T-helper 22 cell (primary cell): ENCODE results near the gene CTU2.

ENCODE experiments used
- DNase-seq: peaks from one replicate; pipeline ENCODE4 v3.0.0-alpha.2; 2020; ENCODE audit warnings: low read depth

Gene CTU2

DNA sequence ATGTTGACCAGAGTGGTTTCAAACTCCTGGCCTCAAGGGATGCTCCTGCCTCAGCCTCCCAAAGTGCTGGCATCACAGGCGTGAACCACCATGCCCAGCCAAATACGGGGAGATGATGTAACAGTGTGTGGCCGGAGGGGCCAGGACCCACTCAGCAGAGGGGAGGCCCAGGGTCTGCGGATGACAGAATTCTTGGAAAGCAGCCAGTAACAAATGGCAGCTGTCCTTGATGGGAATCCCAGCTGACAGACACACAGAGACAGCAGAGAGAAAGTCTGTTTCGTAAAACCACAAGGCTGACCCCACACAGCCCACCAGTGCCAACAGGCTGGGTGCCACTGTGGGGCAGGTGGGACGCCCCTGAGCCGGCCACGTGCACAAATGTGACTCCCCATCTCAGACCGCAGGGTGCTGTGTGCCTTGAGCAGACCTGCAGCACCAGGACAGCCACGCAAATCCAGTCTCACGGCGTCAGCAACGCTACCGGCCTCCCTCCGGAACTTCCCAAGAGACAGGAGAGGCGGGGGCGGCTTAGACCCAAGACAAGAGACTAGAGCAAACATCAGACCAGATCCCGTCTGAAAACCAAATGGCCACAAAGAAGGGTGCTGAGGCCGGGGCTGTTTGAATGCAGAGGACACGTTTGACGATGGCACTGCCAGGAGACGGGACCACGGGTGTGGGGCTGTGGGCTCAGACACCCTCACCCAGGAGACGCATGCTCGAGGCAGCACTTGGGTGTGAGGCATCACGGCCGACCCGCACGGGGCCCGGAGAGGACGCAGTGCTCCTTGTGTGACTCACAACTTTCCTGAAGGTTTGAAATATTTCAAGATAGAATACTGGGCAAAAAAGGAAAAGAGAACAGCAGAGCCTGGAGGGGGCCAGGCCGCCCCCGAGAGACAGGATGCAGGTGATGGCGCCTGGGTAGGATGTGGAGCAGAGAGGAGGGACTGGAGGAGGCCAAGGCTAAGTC, 24.6 kb downstream of the CTU2 start:
- no peak for DNase-seq

DNA sequence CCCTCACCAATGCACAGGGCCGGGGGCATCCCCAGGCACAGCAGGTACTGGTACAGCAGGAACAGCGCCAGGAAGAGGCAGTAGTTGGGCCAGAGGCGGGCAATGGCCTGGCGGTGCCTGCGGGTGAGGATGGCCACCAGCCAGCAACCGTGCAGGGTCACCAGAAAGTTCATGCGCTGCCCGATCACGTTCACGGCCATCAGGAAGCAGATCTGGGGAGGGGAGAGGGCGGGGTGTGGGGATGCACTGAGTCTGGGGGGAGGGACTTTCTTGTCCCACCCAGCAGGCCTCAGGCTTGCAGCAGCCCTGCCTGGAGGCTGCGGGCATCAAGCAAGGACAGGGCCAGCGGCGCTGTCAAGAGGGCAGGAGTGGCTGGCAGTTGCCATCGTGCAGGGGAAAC, 25.4 kb downstream of the CTU2 start:
- no peak for DNase-seq

DNA sequence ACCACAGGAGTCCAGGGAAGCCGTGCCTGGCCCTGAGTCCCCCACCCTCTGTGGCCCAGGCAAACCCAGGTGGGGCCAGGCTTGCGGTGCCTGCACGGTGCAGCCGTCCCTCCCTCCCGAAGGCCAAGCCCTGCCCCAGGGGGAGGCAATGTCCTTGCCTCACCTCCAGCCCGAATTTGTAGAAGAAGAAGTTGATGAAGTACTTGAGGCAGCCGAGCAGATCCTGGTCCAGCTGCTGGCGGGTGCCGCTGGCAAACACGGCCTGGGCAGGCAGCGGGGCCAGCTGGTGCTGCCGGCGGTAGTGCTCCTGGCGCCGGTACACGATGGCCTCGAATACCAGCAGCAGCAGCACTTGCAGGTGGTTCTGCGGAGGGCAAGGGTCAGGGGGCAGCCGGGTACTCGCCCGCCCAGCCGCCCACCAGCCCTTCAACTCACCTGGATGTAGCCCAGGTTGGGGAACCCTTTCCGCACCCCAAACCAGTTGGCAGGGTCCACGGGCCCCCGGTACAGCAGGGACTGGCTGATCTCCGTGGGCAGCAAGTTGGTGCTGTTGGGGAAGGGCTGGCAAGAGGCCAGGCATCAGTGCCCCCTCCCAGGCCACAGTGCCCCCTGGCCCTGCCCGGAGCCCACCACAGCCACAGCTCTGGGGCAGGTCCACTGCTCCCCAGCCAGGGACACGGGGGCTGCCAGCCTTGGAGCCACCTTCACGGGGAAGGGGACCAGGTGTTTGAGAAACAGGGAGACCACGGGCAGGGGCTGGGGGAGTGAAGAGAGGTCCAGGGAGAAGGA, 26.1 kb downstream of the CTU2 start:
- no peak for DNase-seq

DNA sequence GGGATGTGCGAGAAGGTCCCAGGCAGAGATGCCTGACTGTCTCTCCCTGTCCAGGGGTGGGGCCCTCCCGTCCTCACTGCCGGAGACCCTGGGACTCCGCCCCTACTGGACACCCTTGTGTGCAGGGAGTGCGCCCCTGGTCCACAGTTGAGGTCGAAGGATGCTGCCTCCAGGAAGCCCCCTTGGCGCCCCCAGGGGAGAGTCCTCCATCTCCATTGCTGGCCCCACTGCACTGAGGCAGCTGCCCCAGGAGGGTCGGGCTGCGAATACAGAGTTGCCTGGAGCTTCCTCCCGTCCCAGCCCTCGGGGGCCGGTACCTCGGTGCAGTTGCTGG, 26.6 kb downstream of the CTU2 start:
- DNase-seq: no peak

DNA sequence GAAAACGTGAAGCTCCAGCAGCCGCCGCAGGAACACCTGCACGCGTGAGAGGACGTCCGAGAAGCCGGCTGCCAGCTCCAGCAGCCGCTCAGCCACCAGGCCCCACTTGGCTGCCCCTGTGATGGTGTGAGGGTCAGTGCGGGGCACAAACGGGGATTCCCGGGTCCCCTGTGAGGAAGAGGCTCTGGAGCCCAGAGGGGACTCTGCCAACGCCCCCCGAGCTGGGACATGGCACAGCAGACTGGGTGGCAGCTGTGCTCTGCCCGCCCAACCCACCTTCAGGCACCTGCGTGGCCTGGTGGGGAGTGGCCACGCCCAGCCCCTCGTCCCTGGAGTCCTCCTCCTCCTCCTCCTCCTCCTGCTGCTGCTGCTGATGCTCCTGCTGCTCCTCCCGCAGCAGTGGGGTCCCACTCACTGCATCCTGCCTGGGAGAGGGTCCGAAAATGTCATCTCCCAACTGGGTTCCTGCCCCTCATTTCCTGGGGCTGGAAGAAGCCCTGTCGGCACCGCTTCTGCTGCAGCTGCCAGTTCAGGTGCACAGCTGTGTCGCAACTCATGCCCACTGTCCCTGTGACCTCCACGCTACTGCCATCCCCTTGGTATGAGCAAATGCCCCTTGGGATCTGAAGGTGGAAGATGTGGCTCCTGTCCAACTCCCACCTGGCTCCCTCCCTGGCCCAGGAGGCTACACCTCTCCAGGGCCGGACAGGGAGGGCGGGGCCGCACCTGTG, 27.5 kb downstream of the CTU2 start:
- DNase-seq: no peak

DNA sequence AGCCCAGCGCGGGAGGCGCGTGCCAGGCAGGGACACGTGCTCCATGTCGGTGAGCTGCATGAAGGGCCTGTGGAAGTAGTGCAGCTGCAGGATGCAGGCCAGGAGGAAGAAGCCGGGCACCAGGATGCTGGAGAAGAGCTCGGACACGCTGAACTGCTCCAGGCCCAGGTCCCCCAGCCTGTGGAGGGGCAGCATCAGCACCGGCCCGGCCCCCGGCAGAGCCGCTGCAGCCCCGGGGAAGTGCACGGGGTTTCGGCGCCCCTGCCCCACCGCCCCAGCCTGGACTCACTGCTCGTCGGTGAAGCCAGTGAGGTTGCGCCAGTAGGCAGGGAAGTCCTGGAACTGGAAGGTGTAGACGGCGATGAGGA, 28.0 kb downstream of the CTU2 start:
- no peak for DNase-seq

DNA sequence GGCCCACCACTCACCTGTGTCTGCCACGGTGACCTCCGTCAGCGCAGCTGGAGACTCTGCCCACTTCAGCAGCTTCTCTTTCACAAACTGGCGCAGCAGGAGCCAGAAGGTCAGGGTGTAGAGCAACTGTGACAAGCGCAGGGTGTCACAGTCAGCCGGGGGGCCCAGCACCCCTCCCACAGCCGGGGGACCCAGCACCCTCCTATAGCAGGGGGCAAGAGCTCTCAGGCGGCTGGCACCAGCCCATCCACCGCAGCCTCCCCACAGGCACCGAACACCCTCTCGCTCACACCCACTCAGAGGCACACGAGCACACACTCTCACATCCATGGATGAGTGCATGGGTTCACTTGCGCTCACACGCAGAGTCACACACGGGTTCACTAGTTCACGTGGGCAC, 28.8 kb downstream of the CTU2 start:
- DNase-seq: no peak

DNA sequence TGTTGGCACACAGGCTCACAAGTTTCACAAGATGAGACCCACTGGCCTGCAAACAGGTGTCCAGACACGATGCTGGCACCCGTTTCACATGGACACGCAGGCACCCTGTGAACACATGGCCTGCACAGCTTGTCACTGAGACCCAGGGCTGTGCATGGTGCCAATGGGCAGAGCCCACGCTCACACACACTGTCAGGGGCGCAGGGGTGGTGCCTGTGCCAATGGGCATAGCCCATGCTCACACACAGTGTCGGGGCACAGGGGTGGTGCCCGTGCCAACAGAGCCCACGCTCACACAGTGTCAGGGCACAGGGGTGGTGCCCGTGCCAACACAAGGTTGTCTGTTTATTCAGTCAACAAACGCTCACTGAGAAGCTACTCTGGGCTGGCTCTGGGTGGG, 29.3 kb downstream of the CTU2 start:
- DNase-seq: no peak

DNA sequence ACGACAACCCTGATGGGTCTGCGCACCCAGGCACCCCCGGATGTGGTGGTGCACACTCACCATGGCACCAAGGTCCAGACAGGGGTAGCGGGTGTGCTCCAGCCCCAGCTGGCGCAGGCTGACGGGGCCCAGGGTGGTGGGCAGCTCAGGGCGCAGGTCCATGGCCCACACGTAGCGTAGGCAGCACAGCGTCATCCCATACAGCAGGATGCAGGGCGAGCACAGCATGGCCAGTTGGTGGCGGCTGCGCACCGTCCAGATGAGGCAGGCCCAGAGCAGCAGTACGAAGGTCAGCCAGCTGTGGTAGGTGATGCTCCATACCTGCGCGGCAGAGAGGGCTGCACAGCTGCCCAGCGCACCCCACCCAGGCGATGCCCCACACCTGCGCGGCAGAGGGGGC, 29.8 kb downstream of the CTU2 start:
- DNase-seq: no peak

DNA sequence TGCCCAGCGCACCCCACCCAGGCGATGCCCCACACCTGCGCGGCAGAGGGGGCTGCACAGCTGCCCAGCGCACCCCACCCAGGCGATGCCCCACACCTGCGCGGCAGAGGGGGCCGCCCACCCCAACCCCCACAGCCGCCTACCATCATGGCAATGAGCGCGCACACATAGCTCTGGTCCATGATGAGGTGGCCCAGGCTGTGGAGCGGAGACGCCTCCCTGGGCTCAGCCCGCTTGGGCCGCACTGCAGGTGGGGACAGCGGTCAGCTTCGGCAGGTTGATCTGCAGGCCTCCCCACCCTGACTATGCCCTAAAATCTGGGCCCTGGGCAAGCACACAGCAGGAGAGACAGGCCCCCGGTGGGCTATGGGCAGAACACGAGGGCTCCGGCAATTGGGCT, 30.2 kb downstream of the CTU2 start:
- no peak for DNase-seq

DNA sequence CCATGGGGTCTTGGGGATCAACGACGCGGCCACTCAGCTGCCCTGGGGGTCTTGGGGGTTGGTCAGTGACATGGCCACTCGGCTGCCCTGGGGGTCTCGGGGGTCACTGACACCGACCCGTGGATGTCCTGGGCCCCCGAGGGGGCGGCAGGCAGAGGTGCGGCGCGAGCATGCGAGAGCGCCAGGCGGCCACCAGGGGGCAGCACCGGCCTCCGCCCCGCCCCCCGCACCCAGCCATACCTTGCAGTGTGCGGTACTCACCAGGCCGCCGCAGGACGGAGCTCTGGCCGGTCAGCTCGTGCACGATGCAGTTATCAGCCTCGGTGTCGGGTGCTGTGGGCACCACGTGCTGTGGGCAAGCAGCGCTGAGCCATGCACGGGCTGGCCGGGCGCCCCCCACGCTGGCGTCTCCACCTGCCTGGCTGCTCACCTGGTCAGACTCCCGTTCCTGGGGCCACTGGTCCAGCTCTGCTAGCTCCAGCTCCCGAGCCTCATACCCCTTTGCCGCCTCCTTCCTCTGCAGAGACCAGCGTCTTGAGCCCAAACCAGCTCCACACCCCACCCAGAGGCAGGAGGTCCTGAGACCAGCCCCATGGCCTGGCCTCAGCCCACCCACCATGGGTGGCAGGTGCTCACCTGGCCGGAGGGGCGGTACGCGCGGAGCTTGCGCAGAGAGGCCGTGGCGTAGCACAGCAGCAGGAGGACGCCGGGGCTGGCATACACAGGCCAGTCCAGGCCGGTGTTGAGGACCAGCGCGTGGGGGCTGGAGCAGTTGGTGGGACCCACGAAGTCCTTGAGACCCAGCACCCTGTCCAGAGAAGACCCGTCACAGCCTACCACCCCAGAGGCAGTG, 31.2 kb downstream of the CTU2 start:
- peak; percentile 51 for DNase-seq

DNA sequence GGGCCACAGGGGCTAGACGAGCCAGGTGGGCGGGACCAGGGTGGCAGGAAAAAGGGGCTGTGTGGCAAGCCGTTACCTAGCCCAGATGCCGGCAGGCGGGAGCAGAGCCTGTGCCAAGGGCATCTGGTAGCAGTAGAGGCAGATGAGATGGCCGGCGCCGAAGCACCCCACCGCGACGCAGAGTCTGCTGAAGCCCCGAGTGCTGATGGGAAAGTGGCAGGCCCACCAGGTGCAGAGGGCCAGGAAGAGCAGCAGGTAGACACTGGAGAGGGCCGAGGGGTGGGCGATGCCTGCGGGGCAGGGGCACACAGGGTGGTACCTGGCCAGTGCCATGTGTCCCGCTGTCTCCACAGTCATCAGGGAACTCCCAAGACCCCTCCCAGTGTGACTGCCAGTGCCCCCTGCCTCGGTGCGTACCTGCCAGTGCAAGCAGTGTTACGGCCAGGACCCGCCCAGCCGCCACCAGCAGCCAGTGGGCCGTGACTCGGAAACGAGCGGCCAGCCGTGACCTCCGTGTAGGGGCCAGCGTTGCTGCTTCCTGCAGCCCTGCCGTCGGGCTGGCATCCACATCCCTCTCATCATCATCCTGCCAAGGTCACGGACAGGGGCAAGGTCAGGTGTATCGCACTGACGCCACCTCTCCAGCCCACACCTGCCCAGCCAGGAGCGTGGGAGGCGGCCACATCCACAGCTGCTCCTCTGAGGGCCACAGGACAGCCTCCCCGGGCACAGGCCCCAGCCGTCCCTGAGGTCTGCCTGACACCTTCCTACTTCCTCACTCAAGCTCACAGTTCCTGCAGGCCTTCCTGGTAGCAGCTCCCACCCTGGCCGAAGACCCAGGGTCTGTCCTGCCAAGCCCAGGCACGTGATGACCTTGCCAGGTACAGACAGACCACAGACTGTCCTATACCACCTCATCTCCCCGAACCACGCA, 32.1 kb downstream of the CTU2 start:
- DNase-seq: no peak

DNA sequence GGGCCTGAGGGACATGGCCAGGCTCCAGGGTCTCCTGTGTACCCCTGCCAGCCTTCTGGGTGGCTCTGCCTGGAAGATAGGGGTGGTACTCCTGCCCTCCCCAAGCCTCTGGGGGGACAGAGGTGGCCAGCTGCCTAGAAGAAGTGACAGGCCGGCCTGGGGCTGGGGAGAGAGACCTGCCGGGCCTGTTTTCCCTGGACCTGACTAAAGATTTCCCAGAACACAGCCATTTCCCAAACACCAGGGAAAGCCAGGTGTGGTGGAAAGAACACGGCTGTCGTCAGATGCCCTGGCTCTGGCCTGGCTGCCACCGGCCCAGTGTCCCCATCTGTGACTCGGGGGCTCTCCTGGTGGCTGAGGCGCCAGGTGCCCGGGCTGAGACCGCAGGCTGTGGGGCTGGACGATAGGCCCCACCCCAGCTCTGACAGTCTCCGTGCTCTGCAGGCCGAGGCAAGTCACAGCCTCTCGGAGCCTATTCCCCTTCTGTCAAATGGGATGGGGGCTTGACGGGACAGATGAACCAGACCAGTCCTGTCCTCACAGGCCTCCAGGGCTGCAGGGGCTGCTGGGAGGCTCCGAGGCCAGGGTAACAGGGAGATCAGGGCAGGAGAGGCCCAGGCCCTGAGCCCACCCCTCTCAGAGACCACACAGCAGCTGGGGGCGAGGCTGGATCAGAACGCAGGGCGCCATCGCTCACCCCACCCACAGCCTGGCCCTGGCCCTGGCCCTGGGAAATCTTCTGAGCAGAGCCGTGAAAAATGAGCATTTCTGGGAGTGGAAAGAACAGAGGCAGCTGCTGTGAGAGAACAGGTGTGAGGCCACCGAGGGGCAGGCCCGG, 33.1 kb downstream of the CTU2 start:
- no peak for DNase-seq

DNA sequence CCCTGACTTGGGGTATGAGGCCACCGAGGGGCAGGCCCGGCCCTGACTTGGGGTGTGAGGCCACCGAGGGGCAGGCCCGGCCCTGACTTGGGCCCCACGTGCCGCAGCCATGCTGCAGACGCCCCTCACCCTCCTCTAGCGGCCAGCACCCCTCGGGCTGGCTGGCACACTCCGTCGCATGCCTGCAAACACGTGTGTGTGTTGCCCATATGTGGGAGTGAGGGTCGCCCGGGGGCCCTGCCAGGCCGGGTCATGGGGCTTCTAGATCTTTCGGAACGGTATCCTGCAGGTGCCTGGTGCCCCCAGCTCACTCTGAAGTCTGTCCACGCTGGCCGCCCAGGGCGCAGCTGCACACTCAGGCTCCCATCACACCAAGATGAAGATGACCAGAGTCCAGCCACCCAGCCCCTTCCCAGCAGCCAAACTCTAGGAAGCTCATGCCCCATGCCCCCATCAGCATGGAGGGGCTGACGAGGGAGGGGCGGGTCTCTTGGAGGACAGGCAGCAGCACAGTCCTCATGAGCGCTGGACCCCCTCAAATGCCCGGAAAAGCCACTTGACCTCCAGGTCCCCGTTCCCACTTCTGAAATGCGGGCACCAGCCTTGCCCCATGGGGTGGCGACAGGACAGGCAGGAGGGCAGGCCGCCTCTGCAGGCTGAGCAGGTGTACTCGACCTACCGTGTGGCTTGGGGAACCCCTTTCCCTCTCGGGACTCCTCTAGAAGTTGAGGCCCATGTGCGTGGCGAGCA, 33.8 kb downstream of the CTU2 start:
- no peak for DNase-seq

DNA sequence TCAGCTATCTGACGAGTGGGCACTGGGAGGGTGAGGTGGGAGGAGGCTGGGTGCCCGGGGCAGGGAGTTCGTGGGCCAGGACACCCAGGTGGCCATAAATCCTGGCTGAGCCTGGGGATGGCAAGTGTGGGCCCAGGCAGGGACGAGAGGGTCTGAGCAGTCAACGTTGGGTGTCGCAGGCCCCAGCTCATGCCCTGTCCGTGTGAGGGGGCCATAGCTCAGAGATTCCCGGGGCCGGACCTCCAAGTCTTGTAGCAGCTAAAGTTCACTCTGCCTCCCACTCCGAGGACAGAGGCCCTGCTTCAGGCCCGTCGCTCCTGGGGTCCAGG, 34.4 kb downstream of the CTU2 start:
- no peak for DNase-seq

DNA sequence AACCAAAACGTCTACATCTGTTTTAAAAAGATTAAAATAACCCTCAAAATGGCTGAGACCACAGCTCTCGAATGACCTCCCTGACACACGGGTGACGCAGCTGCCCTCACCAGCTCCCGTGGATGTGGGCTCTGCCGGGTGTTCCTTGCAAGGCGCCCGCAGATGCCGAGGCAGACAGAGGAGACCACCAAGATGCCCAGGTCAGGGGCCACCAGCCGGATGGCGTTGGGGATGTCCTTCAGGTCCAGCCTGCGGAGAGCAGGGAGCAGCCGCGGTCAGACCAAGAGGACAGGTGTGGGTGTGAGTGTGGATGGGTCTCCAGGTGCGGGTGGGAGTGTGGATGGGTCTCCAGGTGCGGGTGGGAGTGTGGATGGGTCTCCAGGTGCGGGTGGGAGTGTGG, 35.1 kb downstream of the CTU2 start:
- DNase-seq: no peak

DNA sequence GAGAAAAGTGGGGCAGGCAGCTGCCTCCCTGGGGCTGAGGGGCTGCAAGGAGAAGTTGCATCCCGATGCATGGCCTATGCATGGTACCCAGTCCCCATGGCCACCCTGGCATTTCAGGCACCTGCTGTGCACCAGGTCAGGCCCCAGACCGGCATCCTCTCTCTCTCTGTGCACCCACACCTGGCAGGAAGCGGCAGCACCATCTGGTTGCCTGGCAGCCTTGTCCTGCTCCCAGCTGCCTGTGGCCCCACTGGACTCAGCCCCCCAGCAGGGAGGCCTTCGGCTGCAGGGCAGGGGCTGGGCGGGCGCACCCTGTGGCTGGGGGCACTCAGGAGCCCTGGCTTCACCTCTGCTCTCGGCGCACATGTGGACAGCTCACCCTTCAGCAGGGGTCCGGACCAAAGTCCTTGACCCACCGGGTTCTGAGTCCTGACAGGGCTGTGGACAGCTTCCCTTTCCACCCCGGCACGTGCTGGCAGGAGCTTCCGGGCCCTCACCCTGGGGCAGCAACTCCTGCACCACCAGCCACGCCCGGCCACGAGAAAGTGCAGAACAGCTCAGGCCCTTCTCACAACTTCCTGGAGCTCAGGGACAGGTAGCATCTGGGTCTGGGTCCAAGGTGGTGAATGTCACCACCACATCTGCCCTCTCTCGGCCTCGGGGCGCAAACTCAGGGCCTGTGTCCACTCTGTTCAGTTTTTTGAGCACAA, 36.7 kb downstream of the CTU2 start:
- no peak for DNase-seq
